Left renal pelvis (tissue), 4 donors: Measurements from ENCODE around the gene STRN3. TPM values are rescaled to one million over a fixed set of nuclear protein-coding genes. Genes with fewer than 3 reads are reported as not detected.
A peak's percentile ranks its signal among the peaks of the same experiment; 100 is the strongest.
"Not testable (repeated sequence)": the region's sequence is repeated elsewhere in the genome, so short reads cannot be mapped to it uniquely, and the experiment has no call there.

Experiments used
- DNase-seq, 4 donors: peaks; one replicate each; pipeline ENCODE4 v3.0.0-alpha.2; 2013; ENCODE audit warnings: low read depth in 4 of 4, low spot score in 3 of 4
- polyA plus RNA-seq, 4 donors: library from polyadenylated mRNA; unstranded; fragments of 120-200 nt; gene quantifications; one replicate each; pipeline ENCODE4 v1.2.1, GENCODE V29; 2013; ENCODE audit not compliant: insufficient read length in 4 of 4

STRN3 gene
- polyA plus RNA-seq, 4 donors: 39.7 to 53.7 (median 48.3) TPM

- DNase-seq: no peak
These were observed 100.9 kb downstream of the STRN3 start for GRCh38 chr14:30925254-30925653.

DNA sequence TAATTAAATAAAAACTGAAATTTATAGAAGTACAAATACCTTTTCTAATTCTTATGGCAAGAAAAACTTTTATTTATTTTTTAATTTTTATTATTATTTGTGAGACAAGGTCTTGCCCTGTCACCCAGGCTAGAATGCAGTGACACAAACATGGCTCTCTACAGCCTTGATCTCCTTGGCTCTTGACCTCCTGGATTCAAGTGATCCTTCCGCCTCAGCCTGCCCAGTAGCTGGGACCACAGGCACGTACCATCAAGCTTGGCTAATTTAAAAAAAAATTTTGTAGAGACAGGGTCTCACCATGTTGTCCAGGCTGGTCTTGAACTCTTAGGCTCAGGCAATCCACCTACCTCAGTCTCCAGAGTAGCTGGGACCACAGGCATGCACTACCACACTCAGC is 104.4 kb downstream of the STRN3 start:
- no peak for DNase-seq

DNA sequence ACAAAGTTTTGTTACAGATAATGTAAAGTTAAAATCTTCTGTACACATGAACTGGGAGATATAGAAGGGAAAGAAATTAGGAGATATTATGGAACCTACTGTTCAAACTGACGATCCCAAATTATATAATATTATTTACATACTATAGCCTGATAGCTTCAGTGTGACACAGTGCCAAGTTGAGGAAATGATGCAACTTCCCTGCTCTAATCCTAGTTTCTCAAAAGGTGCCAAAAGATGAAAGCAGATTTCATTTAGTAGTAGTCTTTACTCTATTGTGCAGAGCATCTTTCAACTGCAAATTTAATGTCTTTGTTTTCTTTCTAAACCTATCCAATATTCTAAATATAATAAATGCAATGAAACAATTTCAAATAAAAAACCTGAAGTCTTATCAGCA is 104.9 kb downstream of the STRN3 start:
- DNase-seq: no peak

- DNase-seq: no peak
These were observed 110.6 kb downstream of the STRN3 start for GRCh38 chr14:30915596-30915995.

GRCh38 chr14:30914812-30915211 is 111.4 kb downstream of the STRN3 start:
- DNase-seq: no peak

DNA sequence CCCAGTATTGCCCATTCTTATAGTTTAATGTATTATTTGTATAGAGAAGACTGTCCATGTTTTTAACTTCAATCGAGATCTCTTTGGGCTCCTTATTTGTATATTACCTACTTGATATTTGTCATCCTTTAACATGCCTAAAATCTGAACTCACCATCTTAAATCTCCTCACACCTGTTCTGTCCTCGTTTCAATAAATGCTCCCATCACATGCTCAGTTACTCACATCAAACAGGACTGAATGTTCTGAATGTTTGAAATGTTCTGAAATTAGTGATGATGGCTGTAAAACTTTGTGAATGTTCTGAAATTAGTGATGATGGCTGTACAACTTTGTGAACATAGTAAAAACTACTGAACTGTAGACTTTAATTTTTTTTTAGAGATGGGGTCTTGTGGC is 117.4 kb downstream of the STRN3 start:
- DNase-seq: no peak

- DNase-seq: no peak
These were observed 118.5 kb downstream of the STRN3 start for GRCh38 chr14:30907659-30908057.

GRCh38 chr14:30906752-30907658 is 119.2 kb downstream of the STRN3 start:
- DNase-seq: peak in 3 of 4 donors; percentile 2

DNA sequence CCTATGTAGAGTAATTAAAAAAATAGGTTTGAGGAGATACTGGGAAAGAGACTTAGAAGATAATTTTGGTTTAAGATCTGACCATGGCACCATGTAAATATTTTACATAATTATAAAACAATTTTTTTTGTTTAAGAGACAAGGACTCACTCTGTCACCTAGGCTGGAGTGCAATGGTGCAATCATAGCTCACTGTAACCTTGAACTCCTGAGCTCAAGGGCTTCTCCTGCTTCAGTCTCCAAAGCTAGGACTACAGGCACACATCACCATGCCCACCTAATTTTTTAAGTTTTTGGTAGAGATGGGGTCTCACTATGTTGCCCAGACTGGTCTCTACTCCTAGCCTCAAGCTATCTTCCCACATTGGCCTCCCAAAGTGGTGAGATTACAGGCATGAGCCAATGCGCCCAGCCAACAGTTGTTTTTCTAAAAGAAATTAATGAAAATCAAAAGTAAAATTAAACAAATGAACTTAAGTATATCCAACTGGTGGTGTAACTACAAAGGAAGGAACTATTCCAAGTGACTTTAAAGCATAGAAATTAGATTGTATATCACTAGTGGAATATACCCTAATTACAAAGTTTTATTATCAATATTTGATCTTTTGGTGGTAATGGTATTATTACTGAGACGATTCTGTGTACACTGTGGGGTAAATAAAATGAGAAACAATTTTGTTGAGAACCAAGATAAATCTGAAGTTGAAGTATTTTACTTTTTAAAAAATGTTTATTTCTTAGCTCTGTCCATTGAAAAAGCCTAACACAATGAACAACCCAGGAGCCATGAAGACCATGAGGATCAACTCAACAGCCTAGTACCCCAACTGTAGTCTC is 122.7 kb downstream of the STRN3 start:
- no peak for DNase-seq

- DNase-seq: not testable (repeated sequence)
These were observed 129.1 kb downstream of the STRN3 start for GRCh38 chr14:30897121-30897520.

DNA sequence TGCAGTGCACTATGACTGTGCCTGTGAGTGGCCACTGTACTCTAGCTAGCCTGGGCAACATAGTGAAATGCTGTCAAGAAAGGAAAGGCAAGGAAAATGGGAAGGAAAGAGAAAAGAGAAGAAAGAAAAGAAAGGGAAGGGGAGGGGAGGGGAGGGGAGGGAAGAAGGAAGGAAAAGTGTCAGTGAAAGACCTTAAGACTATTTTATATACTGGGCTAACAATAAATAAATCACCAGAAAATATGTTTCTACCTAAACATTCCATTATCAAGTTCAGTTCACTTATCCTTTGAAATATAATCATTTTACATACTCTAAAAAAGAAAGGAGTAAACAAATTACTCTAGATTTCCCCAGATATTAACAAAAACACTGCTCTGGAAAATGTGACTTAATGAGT is 129.7 kb downstream of the STRN3 start:
- DNase-seq: no peak

DNA sequence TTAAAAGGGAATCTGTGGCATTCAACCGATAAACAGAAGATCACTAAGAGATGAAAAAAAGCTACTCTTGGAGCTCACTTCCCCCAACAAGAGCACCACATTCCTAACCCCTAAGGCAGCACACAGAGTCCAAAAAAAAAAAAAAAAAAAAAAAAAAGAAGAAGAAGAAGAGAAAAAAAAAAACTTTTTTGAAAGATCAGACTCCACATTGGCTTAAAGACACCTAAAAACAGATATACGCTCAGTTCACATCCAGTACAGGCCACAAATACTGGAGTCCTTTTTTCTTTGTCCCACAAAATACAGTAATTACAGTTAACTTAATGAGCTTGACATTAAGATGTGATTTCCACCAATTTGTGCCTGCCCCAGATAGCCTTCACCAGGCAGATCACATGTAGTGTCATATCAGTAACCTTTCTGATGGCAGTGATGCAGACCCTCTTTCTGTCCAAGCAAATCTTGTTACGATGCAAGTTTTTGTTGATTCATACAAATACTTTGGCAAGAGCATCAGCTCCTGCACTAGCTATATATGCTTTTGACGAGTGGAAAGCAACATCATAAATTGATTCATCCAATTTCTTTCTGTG is 131.2 kb downstream of the STRN3 start:
- no peak for DNase-seq

GRCh38 chr14:30893819-30894218 is 132.4 kb downstream of the STRN3 start:
- no peak for DNase-seq

DNA sequence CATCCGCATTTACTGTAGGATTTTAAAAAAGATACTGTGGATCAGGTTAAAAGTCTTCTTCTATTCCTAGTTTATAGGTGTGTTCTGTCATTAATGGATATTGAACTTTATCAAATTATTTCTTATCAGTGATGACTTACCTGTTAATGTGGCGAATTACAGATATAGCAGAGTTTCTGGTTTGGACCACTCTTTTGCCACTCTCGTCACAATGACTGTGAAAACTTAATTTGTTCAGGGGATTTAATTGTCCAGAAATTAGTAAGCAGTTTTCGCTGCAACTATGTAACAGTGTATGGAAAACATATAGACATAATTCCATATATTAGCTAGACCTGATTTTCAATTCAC is 137.0 kb downstream of the STRN3 start:
- DNase-seq: no peak

GRCh38 chr14:30888480-30889243 is 137.5 kb downstream of the STRN3 start:
- no peak for DNase-seq

DNA sequence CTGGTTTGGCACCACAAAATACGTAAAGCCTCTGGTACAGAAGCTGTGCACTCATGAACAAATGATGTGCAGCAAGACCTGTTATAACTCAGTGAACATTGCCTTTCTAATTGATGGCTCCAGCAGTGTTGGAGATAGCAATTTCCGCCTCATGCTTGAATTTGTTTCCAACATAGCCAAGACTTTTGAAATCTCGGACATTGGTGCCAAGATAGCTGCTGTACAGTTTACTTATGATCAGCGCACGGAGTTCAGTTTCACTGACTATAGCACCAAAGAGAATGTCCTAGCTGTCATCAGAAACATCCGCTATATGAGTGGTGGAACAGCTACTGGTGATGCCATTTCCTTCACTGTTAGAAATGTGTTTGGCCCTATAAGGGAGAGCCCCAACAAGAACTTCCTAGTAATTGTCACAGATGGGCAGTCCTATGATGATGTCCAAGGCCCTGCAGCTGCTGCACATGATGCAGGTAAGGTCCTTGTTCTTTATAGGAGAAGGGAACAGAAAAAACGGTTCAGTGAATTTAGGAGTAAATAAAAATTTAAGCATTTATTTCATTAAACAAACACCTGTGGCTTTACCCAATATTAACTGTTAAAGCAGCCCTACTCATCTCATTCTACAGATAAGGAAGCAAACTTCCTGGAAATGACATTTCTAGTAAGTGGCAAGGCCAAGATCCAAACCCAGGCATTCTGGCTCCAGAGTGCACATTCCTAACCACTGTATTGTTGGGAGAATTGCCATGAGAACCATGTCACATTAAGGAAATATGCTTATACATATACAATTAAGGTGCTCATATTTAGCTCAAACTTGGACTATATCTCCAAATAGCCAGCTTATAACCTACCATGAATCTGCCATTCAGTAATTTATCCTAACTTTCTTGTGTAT is 140.1 kb downstream of the STRN3 start:
- DNase-seq: no peak

DNA sequence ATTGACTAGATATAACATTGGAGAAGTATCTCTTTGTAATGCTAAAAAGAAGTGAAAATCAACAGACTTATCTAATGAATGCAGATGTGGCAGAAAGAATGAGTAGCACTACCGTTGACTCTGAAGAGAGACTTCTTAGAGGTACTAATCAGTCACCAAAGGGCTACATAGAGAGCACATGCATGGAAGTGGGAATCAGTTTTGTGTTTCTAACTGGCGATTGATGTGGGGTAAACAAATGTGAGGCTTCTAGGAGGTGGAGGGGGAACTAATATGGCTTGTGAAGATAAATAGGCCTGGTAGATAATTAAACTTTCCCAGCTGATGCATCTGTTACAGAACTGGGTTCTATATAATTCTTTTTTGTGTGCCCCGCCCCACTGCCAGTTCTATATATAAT is 141.3 kb downstream of the STRN3 start:
- no peak for DNase-seq

GRCh38 chr14:30883508-30884294 is 142.5 kb downstream of the STRN3 start:
- no peak for DNase-seq

- DNase-seq: no peak
These were observed 143.7 kb downstream of the STRN3 start for GRCh38 chr14:30882431-30882830.
